Activated T-helper 2 cell treated with anti-CD3 and anti-CD28 coated beads, Interferon-gamma antibody, Interleukin-2, Interleukin-4, amounts not matched to agents 10 μg/mL and 5 μg/mL and 100 μg/mL, durations not matched to agents 14 hours and 24 hours and 36 hours (primary cell): Measurements from ENCODE around the gene GLCE. TPM values are rescaled to one million over a fixed set of nuclear protein-coding genes. Genes with fewer than 3 reads are reported as not detected.
"Not testable (repeated sequence)": the region's sequence is repeated elsewhere in the genome, so short reads cannot be mapped to it uniquely, and the experiment has no call there.

Experiments
- DNase-seq: peaks from one replicate; pipeline ENCODE4 v3.0.0; 2021; ENCODE audit warnings: low spot score
- H3K27ac Mint-ChIP-seq: one replicate; pipeline ENCODE4 v1.8.0; 2021; ENCODE audit warnings: mixed read lengths
- H3K27me3 Mint-ChIP-seq: one replicate; pipeline ENCODE4 v1.8.0; 2021; ENCODE audit warnings: low read depth, mixed read lengths
- H3K36me3 Mint-ChIP-seq: one replicate; pipeline ENCODE4 v1.8.0; 2021; ENCODE audit warnings: low read depth, mixed read lengths
- H3K4me1 Mint-ChIP-seq: one replicate; pipeline ENCODE4 v1.8.0; 2021; ENCODE audit warnings: low read depth, mixed read lengths
- H3K4me3 Mint-ChIP-seq: one replicate; pipeline ENCODE4 v1.8.0; 2021; ENCODE audit warnings: low read depth, mild to moderate bottlenecking, moderate library complexity, mixed read lengths
- H3K9me3 Mint-ChIP-seq: one replicate; pipeline ENCODE4 v1.8.0; 2021; ENCODE audit warnings: mixed read lengths
- intact Hi-C: fragments of 100-400 bp; cut with micrococcal nuclease; formaldehyde crosslinking; loops from one replicate; pipeline ENCODE4 v1.15.1; 2023
- total RNA-seq: library from RNA; stranded (reverse); gene quantifications from 2 replicates; pipeline ENCODE4 v1.2.3, GENCODE V29; 2022

GLCE gene
- total RNA-seq, 1 donor from 2014 or later = 2.5 TPM

DNA sequence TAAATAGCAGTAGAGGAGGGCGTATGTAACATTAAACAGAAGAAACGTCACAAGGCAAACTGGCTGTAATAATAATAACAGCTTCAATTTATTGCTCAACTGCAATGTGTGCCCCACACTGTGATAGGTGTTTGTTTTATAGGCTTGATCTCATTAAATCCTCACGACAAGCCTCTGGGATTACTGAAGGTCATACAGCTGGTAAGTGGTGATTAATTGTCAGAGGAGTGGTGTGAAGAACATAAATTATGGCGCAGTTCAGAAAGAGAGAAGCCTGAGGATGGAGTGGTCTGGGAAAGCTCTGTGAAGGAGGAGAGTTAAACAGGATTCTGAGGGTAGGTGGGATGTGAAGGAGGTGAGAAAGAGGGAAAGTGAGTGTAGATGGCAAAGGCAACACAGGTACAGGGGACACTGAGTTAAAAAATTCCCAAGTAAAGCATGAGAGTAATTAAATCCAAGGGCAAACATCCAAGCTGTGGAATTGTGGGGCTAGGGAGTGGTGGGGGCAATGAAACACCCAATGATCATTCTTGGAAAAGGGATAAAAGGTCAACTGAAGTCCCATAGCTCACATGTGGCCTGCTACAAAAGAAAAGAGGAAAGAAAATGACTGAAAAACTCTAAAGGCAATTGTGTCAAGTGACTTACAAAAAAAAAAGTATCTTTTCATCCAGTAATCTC, 16.5 kb upstream of the GLCE start:
- no peaks in the 10 kb centered on the region for H3K9me3 Mint-ChIP-seq
- intact Hi-C loops = no loop called here
- no peaks in the 10 kb centered on the region for H3K36me3 Mint-ChIP-seq
- DNase-seq = no peak
- H3K27me3 Mint-ChIP-seq = peaks cover 45% of the 10 kb centered on the region
- H3K27ac Mint-ChIP-seq = no peak overlapping the region
- no peak overlapping the region for H3K4me3 Mint-ChIP-seq
- H3K4me1 Mint-ChIP-seq = no peaks in the 10 kb centered on the region

DNA sequence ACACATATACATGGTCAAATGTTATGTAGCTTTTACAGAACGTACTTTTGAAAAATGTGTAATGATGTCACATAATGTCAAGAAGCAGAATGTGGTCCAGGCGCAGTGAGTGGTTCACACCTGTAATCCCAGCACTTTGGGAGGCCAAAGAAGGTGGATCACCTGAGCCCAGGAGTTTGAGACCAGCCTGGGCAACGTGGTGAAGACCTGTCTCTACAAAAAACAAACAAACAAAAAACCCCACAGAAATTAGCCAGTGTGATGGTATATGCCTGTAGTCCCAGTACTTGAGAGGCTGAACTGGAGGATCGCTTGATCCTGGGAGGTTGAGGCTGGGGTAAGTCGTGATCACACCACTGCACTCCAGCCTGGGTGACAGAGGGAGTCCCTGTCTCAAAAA, 15.9 kb upstream of the GLCE start:
- no peak overlapping the region for H3K4me3 Mint-ChIP-seq
- H3K27me3 Mint-ChIP-seq = peaks cover 45% of the 10 kb centered on the region
- H3K27ac Mint-ChIP-seq = no peak overlapping the region
- intact Hi-C loops = no loop called here
- H3K4me1 Mint-ChIP-seq = no peaks in the 10 kb centered on the region
- H3K9me3 Mint-ChIP-seq = no peaks in the 10 kb centered on the region
- no peak for DNase-seq
- no peaks in the 10 kb centered on the region for H3K36me3 Mint-ChIP-seq

DNA sequence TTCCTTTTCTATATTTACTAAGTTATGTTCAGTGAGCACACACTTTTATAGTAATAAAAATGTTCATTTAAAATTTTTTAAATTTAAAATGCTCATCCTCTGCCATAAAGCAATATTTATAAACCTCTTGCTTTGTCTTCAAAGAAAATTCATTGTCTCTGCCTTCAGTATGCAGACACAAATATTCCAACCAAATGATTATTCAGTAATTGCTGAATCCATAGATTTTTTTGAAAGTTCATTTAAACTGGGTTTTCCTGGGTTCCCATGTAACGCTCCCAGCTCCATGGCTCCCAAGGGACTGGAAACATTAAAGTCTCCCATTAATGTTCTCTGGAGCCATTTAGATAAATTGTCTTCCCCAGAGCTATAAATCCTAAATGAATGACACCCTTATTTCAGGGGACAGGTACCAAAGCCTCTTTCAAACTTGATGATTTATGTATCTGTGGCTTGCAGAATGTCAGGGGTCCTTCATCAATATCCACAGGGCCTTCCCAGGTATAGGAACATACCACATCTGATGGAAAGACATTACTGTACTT, 15.2 kb upstream of the GLCE start:
- Mint-ChIP-seq H3K27ac (no peak overlapping the region), H3K36me3 (no peaks in the 10 kb centered on the region), H3K4me3 (no peak overlapping the region), H3K9me3 (no peaks in the 10 kb centered on the region), H3K4me1 (no peaks in the 10 kb centered on the region), H3K27me3 (peaks cover 51% of the 10 kb centered on the region)
- intact Hi-C loops = no loop called here
- DNase-seq = no peak

DNA sequence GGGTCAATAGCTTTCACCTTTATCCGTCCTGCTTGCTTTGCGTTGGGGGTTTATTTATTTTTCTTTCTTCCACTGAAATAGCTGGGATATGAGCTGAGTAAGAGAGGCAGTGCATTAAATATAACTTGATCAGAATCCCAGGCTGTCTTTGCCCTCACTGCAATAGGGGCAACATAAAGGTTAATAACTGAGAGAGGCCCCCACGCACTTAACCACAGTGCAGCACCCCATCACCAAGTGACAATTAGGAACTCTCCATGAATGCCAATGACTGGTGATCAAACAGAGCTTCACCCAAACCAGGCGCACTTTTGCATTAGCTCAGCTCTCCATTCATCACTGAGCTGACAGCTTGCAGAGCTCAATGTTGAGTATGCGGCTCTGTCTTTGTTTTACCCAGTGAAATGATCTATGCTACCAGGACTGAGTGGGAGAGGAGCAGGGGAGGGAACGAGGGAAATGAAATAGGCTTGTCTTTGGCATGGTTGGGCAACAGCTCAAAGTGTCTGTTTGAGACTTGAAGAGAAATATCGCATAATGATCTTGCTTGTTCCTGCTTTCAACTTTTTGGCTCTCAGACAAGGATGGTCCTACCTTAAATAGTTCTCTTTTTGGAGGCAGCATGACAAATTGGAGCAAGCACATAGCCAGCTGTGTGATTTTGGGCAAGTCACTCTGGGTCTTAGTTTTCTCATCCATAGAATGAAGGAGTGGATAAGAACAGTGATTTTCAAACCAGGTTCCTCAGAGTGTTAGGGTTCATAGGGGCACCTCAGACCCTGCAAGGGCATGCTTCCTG, 14.5 kb upstream of the GLCE start:
- Mint-ChIP-seq H3K27me3 (peaks cover 55% of the 10 kb centered on the region), H3K9me3 (no peaks in the 10 kb centered on the region), H3K36me3 (no peaks in the 10 kb centered on the region), H3K27ac (no peak overlapping the region), H3K4me1 (no peaks in the 10 kb centered on the region), H3K4me3 (no peak overlapping the region)
- DNase-seq = no peak
- intact Hi-C loops = no loop called here

DNA sequence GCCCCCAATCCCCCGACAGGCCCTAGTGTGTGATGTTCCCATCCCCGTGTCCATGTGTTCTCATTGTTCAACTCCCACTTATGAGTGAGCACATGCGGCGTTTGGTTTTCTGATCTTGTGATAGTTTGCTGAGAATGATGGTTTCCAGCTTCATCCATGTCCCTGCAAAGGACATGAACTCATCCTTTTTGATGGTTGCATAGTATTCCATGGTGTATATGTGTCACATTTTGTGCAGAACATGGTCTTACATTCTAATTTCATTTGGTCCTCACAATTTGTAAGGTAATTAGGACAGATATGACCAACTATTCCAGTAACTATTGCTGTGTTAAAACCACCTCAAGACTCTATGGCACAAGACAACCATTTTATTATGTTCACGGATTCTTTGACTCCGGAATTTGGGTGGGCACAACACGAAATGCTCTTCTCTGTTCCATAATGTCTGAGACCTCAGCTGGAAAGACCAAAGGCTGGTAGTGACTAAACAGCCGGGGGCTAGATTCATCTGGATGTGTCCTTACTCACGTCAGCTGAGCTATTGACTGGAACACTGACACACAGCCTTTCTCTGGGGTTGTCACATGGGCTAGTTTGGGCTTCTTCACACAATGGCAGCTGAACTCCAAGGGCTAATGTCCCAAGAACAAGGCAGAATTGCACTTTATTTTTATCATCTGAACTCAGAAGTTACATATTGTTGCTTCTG, 13.6 kb upstream of the GLCE start:
- peaks cover 64% of the 10 kb centered on the region for H3K27me3 Mint-ChIP-seq
- H3K9me3 Mint-ChIP-seq = no peaks in the 10 kb centered on the region
- no peak for DNase-seq
- no peaks in the 10 kb centered on the region for H3K36me3 Mint-ChIP-seq
- intact Hi-C loops = no loop called here
- no peak overlapping the region for H3K4me3 Mint-ChIP-seq
- no peak overlapping the region for H3K27ac Mint-ChIP-seq
- no peaks in the 10 kb centered on the region for H3K4me1 Mint-ChIP-seq

DNA sequence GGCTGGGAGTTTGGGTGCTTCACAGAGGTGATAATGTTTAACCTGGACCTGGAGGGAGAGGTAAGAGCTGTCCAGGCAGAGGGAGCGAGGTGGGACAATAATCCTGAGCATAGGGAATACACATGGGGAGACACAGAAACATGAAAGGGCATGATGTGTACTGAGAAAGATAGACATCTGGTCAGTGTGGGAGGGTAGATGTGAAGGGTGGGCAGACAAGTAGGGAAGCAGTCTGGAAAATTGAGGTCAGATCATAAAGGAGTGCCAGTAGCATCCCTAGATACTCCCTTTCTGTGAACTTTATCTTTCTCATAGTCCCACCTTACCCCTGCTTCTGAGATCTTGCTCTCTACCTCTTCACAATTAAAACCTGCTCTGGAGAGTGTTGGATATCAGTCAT, 12.0 kb upstream of the GLCE start:
- Mint-ChIP-seq H3K4me1 (no peaks in the 10 kb centered on the region), H3K27me3 (peaks cover 65% of the 10 kb centered on the region), H3K36me3 (no peaks in the 10 kb centered on the region), H3K9me3 (no peaks in the 10 kb centered on the region), H3K4me3 (no peak overlapping the region), H3K27ac (no peak overlapping the region)
- no peak for DNase-seq
- intact Hi-C loops = no loop called here

DNA sequence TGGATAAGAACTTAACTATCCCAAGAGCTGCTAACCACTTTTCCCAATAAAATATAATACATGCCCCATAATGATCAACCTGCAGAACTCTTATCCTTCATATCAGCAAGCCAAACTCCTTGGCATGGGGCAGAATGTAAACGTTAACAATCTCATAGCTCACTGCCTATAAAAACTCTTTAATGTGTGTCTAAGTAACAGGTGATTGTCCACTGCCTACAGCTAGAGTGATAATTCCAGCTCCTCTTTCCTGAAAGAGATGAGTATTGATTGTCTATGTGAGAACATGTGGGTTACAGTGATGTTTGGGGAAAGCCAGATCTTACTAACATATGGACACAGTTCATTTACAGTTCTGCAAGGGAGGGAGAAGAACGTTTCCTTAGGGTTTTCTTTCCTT, 11.3 kb upstream of the GLCE start:
- Mint-ChIP-seq H3K9me3 (no peaks in the 10 kb centered on the region), H3K4me3 (no peak overlapping the region), H3K27me3 (peaks cover 66% of the 10 kb centered on the region), H3K4me1 (no peaks in the 10 kb centered on the region), H3K36me3 (no peaks in the 10 kb centered on the region), H3K27ac (no peak overlapping the region)
- DNase-seq = no peak
- intact Hi-C loops = no loop called here

DNA sequence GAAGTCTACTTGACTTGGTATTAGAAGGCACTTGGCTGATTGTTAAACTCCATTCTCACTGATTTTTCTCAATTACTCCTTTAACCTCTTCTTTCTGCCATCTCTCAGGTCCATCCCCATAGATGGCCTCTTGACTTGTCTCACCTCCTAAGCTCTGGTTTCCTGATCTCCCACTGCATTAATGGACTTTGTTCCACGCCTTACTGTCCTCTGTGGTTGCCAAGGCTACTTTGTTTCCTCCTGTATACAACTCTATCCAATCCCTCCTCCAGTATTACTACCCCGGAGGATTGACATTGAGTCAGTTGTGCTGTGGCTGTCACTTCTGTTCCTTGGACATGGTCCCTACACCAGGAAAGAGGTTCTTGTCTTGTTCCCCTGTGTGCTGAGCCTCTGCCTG, 10.6 kb upstream of the GLCE start:
- H3K4me3 Mint-ChIP-seq = no peak overlapping the region

DNA sequence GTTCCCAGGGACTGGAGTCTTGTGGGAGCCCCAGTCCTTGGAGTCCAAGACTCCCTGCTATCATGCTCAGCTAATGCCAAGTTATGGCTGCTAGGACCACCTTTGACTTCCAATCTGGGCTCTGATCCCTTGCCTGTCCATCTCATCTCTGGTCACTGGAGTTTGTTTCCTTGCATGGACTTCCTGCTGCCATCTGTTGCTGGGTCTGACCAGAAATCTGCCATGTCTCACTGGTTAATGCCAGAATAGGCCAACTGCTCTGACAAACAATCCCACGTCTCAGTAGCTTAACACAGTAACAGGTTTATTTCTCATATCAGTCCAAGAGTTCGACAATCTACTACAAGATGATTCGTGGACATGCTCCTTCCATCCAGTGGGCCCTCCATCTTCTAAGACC, 10.1 kb upstream of the GLCE start:
- no peak for DNase-seq
- intact Hi-C loops = no loop called here
- Mint-ChIP-seq H3K27me3 (peaks cover 72% of the 10 kb centered on the region), H3K27ac (no peak overlapping the region), H3K4me3 (no peak overlapping the region), H3K9me3 (no peaks in the 10 kb centered on the region), H3K36me3 (no peaks in the 10 kb centered on the region), H3K4me1 (no peaks in the 10 kb centered on the region)

More for the DNA sequence above, 10.6 kb upstream of the GLCE start:
- peaks cover 71% of the 10 kb centered on the region for H3K27me3 Mint-ChIP-seq
- no peaks in the 10 kb centered on the region for H3K36me3 Mint-ChIP-seq
- no peak overlapping the region for H3K27ac Mint-ChIP-seq
- intact Hi-C loops = no loop called here
- DNase-seq = no peak
- H3K4me1 Mint-ChIP-seq = no peaks in the 10 kb centered on the region
- no peaks in the 10 kb centered on the region for H3K9me3 Mint-ChIP-seq

DNA sequence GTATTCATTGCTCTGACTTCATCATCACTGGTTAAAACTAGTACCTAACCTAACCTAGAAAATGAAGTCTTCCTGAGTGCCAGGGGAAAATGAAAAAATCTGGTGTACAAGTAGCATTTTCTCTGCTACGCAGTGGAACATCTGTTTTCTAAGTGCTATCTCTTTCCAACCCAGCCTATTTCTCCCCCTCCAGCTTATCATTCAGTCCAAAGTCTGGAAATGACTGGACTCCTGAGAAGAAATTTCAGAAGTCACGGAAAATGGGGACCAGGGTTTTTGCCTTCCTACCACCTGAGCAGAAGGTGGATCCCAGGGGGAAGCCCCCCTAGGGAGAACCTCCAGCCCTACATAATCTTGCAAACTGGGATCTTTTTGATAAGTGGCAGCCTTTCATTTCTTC, 9.6 kb upstream of the GLCE start:
- no peak overlapping the region for H3K4me3 Mint-ChIP-seq
- peaks cover 69% of the 10 kb centered on the region for H3K27me3 Mint-ChIP-seq
- no peak for DNase-seq
- H3K4me1 Mint-ChIP-seq = no peaks in the 10 kb centered on the region
- no peaks in the 10 kb centered on the region for H3K9me3 Mint-ChIP-seq
- no peak overlapping the region for H3K27ac Mint-ChIP-seq
- no peaks in the 10 kb centered on the region for H3K36me3 Mint-ChIP-seq
- intact Hi-C loops = no loop called here

DNA sequence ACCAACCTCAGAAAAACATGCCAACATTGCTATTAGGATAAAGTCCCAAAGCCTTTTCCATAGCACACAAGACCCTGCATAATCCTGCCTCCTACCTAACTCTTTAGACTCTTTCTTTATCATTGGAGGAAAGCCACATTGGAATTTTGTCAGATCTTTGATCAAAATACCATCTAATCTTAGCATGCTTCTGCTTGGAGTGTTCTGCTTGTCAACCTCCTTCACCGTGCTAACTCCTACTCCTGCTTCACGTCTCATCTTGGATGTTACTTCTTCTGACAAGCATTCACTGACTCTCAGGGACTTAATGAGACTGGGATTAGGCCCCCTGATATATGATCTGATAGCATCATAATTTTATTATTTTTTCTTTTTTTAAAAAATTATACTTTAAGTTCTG, 7.4 kb upstream of the GLCE start:
- Mint-ChIP-seq H3K36me3 (no peaks in the 10 kb centered on the region), H3K4me3 (no peak overlapping the region), H3K27ac (no peak overlapping the region), H3K9me3 (no peaks in the 10 kb centered on the region), H3K4me1 (no peaks in the 10 kb centered on the region), H3K27me3 (peaks cover 65% of the 10 kb centered on the region)
- no peak for DNase-seq
- intact Hi-C loops = no loop called here

DNA sequence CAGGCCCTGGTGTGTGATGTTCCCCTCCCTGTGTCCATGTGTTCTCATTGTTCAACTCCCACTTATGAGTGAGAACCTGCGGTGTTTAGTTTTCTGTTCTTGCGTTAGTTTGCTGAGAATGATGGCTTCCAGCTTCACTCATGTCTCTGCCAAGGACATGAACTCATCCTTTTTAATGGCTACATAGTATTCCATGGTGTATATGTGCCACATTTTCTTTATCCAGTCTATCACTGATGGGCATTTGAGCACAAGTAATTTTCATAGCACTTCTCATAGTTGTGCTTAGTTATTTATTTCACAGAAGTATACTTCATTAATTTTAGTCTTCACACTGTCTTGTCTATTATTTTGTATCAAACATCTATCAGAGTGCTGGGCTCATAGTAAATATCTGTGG, 6.8 kb upstream of the GLCE start:
- H3K27ac Mint-ChIP-seq, H3K9me3 Mint-ChIP-seq, intact Hi-C loops, DNase-seq, H3K4me3 Mint-ChIP-seq, H3K36me3 Mint-ChIP-seq, H3K4me1 Mint-ChIP-seq: not testable (repeated sequence)
- peaks cover 63% of the 10 kb centered on the region for H3K27me3 Mint-ChIP-seq

DNA sequence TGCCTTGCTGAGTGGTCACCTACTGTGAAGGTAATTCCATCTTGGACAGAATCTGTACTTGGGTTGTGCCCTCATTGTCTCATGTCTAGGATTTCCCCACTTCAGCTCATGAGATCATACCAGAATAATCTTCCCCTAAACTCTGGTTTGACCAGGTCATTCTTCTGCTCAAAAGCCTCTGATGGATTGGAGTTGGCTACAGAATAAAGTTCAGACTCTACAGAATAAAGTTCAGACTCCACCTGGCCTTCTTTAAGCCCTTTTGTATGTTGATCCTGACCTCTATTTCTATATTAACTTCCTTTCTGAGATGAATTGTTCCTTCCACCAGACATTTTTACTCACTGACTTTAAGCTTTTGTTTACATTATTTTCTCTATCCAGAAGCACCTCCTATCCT, 6.4 kb upstream of the GLCE start:
- DNase-seq = no peak
- no peaks in the 10 kb centered on the region for H3K36me3 Mint-ChIP-seq
- H3K27ac Mint-ChIP-seq = no peak overlapping the region
- H3K4me1 Mint-ChIP-seq = no peaks in the 10 kb centered on the region
- H3K4me3 Mint-ChIP-seq = no peak overlapping the region
- H3K9me3 Mint-ChIP-seq = no peaks in the 10 kb centered on the region
- intact Hi-C loops = no loop called here
- H3K27me3 Mint-ChIP-seq = peaks cover 64% of the 10 kb centered on the region
